HG03571 (cell line): ENCODE data around the gene TMEM229B.

ENCODE experiments used
- ATAC-seq: cut with Tn5 transposase; IDR thresholded peaks from one replicate; pipeline ENCODE4 v1.9.1; 2021; ENCODE audit not compliant: unreplicated experiment

The TMEM229B gene

GRCh38 chr14:67490196-67490595 lies 1.7 kb upstream of the TMEM229B start:
- no peak for ATAC-seq

- no peak for ATAC-seq
Observed at GRCh38 chr14:67487332-67487731, 1.2 kb downstream of the TMEM229B start.

DNA sequence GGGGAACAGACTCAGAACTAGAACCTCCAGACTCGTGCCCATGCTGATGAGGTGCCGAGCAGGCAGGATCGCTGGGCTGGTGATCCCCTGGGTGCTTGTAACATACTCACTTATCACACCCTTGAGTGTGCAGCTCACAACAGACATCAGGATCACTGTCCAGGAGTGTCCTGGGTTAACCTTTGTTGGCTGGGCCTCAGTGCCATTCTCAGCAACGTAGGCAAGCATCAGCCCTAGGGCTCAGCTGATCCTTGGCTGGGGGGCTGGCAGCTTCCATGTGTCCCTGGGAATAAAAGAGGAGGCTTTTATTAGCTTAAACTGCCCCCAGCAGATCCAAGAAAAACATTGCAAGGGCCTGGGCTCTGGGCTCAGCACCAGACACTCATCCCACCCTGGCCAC lies 1.6 kb downstream of the TMEM229B start:
- no peak for ATAC-seq

GRCh38 chr14:67485501-67486095 lies 2.9 kb downstream of the TMEM229B start:
- no peak for ATAC-seq

GRCh38 chr14:67483579-67484285 lies 4.8 kb downstream of the TMEM229B start:
- no peak for ATAC-seq

- ATAC-seq, result no peak
Observed at GRCh38 chr14:67482231-67483164, 6.0 kb downstream of the TMEM229B start.

GRCh38 chr14:67480011-67480410 lies 8.5 kb downstream of the TMEM229B start:
- no peak for ATAC-seq

- no peak for ATAC-seq
Observed at GRCh38 chr14:67478800-67479084, 9.8 kb downstream of the TMEM229B start.

- ATAC-seq, result no peak
Observed at GRCh38 chr14:67477926-67478799, 10.4 kb downstream of the TMEM229B start.

GRCh38 chr14:67474366-67474765 lies 14.2 kb downstream of the TMEM229B start:
- no peak for ATAC-seq

DNA sequence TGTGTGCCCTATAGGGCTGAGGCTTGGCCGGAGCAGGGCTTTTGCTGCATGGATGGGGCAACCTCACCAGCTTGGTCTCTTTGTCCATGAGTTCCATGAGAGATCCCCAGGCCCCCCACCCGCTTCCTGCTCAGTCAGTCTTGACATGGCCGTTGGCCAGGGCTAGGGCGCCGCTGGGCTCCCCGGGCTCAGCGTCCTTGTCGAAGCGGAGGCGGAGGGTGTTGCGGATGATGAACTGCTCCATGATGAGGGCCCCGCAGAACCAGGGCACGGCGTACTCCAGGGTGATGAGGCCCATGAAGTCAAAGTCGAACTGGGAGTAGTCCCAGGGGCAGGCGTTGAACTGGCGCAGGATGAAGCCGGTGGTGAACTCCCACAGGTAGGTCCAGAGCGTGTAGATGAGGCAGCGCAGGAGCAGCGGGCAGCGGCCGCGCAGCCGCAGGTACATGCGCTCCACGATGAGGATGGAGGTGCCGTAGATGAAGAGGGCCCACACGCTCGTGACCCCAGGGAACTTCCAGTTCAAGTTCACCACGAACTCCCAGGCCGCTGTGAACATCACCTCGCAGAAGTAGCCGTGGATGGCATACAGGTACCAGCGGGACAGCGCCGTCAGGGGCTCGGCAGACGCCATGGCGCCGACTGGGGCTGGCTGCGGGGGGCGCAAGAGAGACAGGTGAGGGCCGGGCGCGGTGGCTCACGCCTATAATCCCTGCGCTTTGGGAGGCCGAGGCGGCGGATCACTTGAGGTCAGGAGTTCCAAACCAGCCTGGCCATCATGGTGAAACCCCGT lies 15.0 kb downstream of the TMEM229B start:
- no peak for ATAC-seq

- ATAC-seq, result no peak
Observed at GRCh38 chr14:67472726-67473125, 15.8 kb downstream of the TMEM229B start.

DNA sequence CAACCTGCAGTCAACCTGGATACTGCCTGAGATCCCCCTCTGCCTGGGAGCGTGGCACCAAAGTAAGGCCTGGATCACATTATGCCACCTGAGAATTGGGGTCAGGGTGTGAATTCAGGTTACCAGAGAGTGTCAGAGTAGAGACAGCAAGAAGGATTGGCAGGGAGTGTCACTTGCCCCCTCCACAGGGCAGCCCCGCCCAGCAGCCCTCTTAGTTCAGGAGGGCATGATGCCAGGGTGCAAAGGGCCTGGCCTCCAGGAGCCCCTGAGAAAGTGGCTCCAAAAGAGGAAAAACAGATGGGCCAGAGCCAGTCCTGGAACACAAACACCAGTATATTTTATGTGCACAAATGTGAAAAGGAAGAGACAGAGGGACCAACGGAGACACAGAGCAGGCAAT lies 18.6 kb downstream of the TMEM229B start:
- no peak for ATAC-seq

DNA sequence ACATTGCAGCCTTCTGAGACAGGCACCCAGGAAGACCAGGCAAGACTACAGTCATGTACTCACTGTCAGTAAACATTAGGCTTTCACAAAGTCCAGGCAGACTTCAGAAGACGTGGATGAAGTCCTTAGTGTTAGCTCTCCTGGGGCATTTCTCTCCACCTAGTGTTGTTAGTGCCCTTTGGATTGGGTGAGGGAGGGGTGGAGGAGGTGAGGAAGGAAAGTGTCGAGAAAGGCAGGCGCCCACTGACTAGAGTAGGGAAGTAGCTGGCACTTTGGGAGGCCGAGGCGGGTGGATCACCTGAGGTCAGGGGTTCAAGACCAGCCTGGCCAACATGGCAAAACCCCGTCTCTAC lies 20.2 kb downstream of the TMEM229B start:
- ATAC-seq, result no peak

DNA sequence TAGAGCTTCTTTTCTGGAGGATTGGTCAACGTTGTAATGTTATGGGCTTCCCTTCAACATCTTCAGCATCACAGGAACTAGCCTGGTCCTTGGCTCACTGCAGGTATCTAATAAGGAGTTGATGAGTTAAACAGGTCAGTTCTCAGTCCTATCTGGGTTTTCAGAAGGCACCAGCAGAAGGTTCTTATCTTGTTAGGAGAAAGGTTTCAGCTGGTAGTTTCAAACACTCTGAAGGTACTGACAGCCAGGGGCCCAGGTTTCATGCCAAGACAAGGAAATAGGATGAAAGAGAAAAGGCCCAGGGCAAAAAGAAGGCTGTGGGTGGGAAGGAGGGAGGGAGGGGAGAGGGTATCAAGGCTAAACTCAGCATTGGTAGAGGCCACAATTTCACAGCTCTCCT lies 21.4 kb downstream of the TMEM229B start:
- ATAC-seq, result no peak

DNA sequence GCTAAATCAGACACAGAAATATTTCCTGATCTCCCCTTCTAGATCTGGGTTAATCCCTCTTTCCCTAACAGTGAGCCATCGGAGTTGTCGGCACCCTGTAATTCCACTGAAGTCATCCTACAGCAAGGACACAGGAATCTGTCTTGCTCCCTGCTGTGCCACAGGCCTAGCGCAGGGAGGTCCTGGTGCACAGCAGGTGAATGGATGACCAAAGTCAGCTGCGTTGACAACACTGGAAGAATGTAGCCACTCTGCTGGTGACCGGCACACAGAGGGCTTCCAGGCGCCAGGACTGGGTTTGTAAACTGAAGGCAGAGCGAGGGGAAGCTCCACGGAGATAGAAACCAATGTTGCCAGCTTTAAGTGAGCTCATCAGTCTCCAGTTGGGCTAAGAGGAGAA lies 23.6 kb downstream of the TMEM229B start:
- no peak for ATAC-seq

DNA sequence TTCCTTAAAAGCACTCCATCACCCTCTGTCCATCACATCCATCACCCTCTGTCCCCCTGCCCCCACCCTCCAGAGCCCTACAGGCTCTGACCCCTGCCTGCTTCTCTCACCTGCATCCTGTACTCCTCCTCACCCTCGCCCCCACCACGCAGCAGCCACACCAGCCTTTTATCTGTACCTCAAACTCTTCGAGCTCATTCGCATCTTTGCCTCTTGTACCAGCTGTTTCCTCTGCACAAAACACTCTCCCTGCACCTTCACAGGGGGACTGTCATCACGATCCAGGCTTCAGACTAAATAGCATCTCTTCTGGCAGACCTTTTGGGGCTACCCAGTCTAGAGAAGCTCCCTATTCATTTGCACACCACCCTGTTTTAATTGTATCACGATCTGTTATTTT lies 24.1 kb downstream of the TMEM229B start:
- no peak for ATAC-seq

GRCh38 chr14:67463900-67464299 lies 24.6 kb downstream of the TMEM229B start:
- ATAC-seq, result no peak

DNA sequence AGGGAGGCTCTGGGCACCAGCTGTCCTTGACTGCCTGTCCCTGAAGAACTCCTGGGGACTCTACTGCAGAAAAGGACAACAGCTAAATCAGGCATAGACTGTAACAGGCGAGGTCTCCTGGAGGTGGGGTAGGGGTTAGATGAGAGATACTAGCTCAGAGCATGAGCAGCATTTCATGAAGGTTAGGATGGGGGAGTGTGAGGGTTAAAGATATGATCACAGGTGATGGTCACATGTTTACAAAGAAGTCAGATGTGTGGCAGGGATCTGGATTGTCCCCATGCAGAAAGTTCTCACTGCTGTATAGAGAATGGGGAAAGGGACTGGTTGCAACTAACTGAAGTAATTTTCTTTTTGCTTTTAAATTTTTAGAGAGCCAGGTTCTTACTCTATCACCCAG lies 26.5 kb downstream of the TMEM229B start:
- ATAC-seq, result no peak

- no peak for ATAC-seq
Observed at GRCh38 chr14:67461341-67461985, 27.1 kb downstream of the TMEM229B start.
